ENCODE measurements around the gene TP53BP2. TPM values are rescaled to one million over a fixed set of nuclear protein-coding genes. Genes with fewer than 3 reads are reported as not detected.
A peak's percentile ranks its signal among the peaks of the same experiment; 100 is the strongest.

TP53BP2 gene
- total RNA-seq, 2 experiments from 2014 or later = 28.3 to 34.5 TPM

- ChIA-PET POLR2A (interaction anchor here (0.6 to 3.4 kb wide), 3 partner anchors 11 to 35 kb away, joined by 3 to 22 read pairs (median 4); partner anchors contain the start of gene TP53BP2), CTCF (interaction anchor here (1.2 to 2.5 kb wide), 3 partner anchors 15 to 226 kb away, joined by 3 to 9 read pairs (median 5); partner anchors contain the start of gene TP53BP2)
- ATAC-seq (peak; percentile 63), DNase-seq (no peak)
- Mint-ChIP-seq H3K27ac (peak overlapping the region; percentile 39), H3K4me3 (peak overlapping the region; percentile 4), H3K9me3 (no peaks in the 10 kb centered on the region), H3K27me3 (no peaks in the 10 kb centered on the region), H3K36me3 (ENCODE audit: low read depth) (peaks cover 8% of the 10 kb centered on the region), H3K4me1 (ENCODE audit: low read depth) (peaks cover 63% of the 10 kb centered on the region)
- intact Hi-C loops (cut with micrococcal nuclease) = no loop called here
- TF ChIP-seq CTCF (IDR thresholded peaks at IDR 0.05) = no peak
Observed at GRCh38 chr1:223825767-223826748, 19.7 kb downstream of the TP53BP2 start.

DNA sequence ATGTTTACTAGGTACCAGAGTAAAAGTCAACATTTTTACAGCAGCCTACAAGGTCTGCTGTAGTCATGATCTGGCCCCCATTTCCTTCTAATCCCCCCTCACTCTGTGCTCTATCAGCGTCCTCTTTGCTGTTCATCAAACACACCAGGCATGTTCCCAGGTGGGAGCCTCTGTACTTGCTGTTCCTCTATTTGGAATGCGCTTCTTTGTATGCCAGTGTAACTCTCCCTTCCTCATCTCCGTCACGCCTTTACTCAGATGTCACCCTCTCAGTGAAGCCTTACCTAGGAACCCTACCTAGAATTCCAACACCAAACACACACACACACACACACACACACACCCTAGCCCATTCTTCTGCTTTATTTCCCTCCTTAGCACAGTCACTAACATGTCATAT lies 21.0 kb downstream of the TP53BP2 start:
- Mint-ChIP-seq H3K27me3 (no peaks in the 10 kb centered on the region), H3K4me3 (no peak overlapping the region), H3K36me3 (ENCODE audit: low read depth) (peaks cover 18% of the 10 kb centered on the region), H3K4me1 (ENCODE audit: low read depth) (peaks cover 67% of the 10 kb centered on the region), H3K9me3 (no peaks in the 10 kb centered on the region), H3K27ac (no peak overlapping the region)
- intact Hi-C loops (cut with micrococcal nuclease) = no loop called here
- ChIA-PET POLR2A (interaction anchor here (1.4 to 3.4 kb wide), 3 partner anchors 11 to 37 kb away, joined by 3 to 22 read pairs (median 3); partner anchors contain the start of gene TP53BP2), CTCF (interaction anchor here (1.0 to 2.6 kb wide), 4 partner anchors 13 to 227 kb away, joined by 3 to 9 read pairs (median 7); partner anchors contain the start of gene TP53BP2)
- ATAC-seq = no peak
- no peak for TF ChIP-seq CTCF (IDR thresholded peaks at IDR 0.05)
- no peak for DNase-seq

- no peak overlapping the region for H3K27ac Mint-ChIP-seq
- CTCF ChIA-PET = interaction anchor here (1.0 to 2.6 kb wide), 5 partner anchors 13 to 126 kb away, joined by 3 to 9 read pairs (median 6); partner anchors contain the start of gene TP53BP2
Observed at GRCh38 chr1:223824287-223824686, 21.5 kb downstream of the TP53BP2 start.

GRCh38 chr1:223820971-223821370 lies 24.8 kb downstream of the TP53BP2 start:
- no peaks in the 10 kb centered on the region for H3K9me3 Mint-ChIP-seq
- DNase-seq (no peak), ATAC-seq (no peak)
- H3K4me3 Mint-ChIP-seq = no peak overlapping the region
- TF ChIP-seq CTCF (IDR thresholded peaks at IDR 0.05) = no peak
- H3K4me1 Mint-ChIP-seq (ENCODE audit: low read depth) = peaks cover 40% of the 10 kb centered on the region
- intact Hi-C loops (cut with micrococcal nuclease) = no loop called here
- no peaks in the 10 kb centered on the region for H3K27me3 Mint-ChIP-seq
- H3K36me3 Mint-ChIP-seq (ENCODE audit: low read depth) = peaks cover 19% of the 10 kb centered on the region
- CTCF ChIA-PET = interaction anchor here (1.1 to 2.7 kb wide), 3 partner anchors 8 to 21 kb away, joined by 3 to 14 read pairs (median 3); no protein-coding TSS in a partner anchor
- POLR2A ChIA-PET = interaction anchor here (0.7 to 1.0 kb wide), 2 partner anchors 16 to 392 kb away, joined by 3 read pairs; no protein-coding TSS in a partner anchor
- H3K27ac Mint-ChIP-seq = no peak overlapping the region

More at GRCh38 chr1:223824287-223824686, 21.5 kb downstream of the TP53BP2 start:
- Mint-ChIP-seq H3K9me3 (no peaks in the 10 kb centered on the region), H3K4me3 (no peak overlapping the region), H3K4me1 (ENCODE audit: low read depth) (peaks cover 63% of the 10 kb centered on the region), H3K27me3 (no peaks in the 10 kb centered on the region), H3K36me3 (ENCODE audit: low read depth) (peaks cover 19% of the 10 kb centered on the region)
- no peak for DNase-seq
- intact Hi-C loops (cut with micrococcal nuclease) = no loop called here
- ATAC-seq = no peak
- POLR2A ChIA-PET = interaction anchor here (1.4 to 3.4 kb wide), 3 partner anchors 11 to 37 kb away, joined by 3 to 22 read pairs (median 3); partner anchors contain the start of gene TP53BP2
- no peak for TF ChIP-seq CTCF (IDR thresholded peaks at IDR 0.05)

Measured in activated CD8-positive, alpha-beta T cell treated with anti-CD3 and anti-CD28 coated beads for 36 hours (primary cell).